HCT116 (cell line): ENCODE measurements around the gene TMEM86B.

Experiments used
- CTCF ChIP-seq, 3 experiments: fragments of 200-600 bp in 1 of 3; sonication (generic) in 1 of 3; IDR thresholded peaks in 2 of 3; conservative IDR thresholded peaks in 1 of 3; 2 replicates each; pipeline ENCODE4 v1.5.1; 2012 to 2017; ENCODE audit warnings: low read depth in 2 of 3, low read length in 2 of 3, antibody characterized with exemption in 1 of 3, borderline replicate concordance in 1 of 3, control low read depth in 1 of 3, mild to moderate bottlenecking in 1 of 3, mixed read lengths in 1 of 3, mixed run types in 1 of 3, moderate library complexity in 1 of 3; ENCODE audit not compliant: insufficient read depth in 1 of 3
- POLR2AphosphoS5 ChIP-seq: IDR thresholded peaks from 2 replicates; pipeline ENCODE4 v1.6.1; 2011; ENCODE audit warnings: mild to moderate bottlenecking, low read depth, low read length, moderate library complexity

- TF ChIP-seq POLR2AphosphoS5: no peak
- no peak for TF ChIP-seq CTCF (IDR thresholded peaks at IDR 0.05 in 2 of 3, conservative IDR thresholded peaks at IDR 0.05 in 1 of 3; ENCODE audit: borderline replicate concordance in 1 of 3, insufficient read depth in 1 of 3, low read depth in 2 of 3, low read length in 2 of 3)
These were observed 29.2 kb upstream of the TMEM86B start for GRCh38 chr19:55257461-55258420.
